ENCODE measurements around the gene PHACTR1.

- TF ChIP-seq CTCF (conservative IDR thresholded peaks at IDR 0.05 in 1 of 2, IDR thresholded peaks at IDR 0.05 in 1 of 2; ENCODE audit: low read depth in 1 of 2, low read length in 2 of 2) (no peak), EZH2 (IDR thresholded peaks at IDR 0.05; ENCODE audit: low read length, missing control alignments) (no peak)
These were observed 7.5 kb upstream of the PHACTR1 start for GRCh38 chr6:12709116-12709515.

Measured in fibroblast of lung (primary cell).